Esophagus squamous epithelium (tissue), 5 donors: ENCODE measurements around the gene KCNQ1. TPM values are rescaled to one million over a fixed set of nuclear protein-coding genes. Genes with fewer than 3 reads are reported as not detected.

Experiments used
- DNase-seq: peaks from one replicate; lab custom pipeline; 2025; lab: John Stamatoyannopoulos, UW
- H3K27ac ChIP-seq, 4 donors: fragments of 200-600 bp; sonication (generic); one replicate each; pipeline ENCODE4 v1.5.1; 2016 to 2019; ENCODE audit warnings: mild to moderate bottlenecking in 1 of 4
- H3K27me3 ChIP-seq, 4 donors: fragments of 200-600 bp; sonication (generic); 1 replicate in 3 of 4; 2 replicates in 1 of 4; pipeline versions ENCODE4 v1.5.1 to v1.6.0; 2017 to 2021; ENCODE audit warnings: antibody characterized with exemption in 1 of 4
- H3K36me3 ChIP-seq, 3 donors: fragments of 200-600 bp; sonication (generic); one replicate each; pipeline ENCODE4 v1.5.1; 2016 to 2019
- H3K4me1 ChIP-seq, 3 donors: fragments of 200-600 bp; sonication (generic); one replicate each; pipeline ENCODE4 v1.5.1; 2017 to 2019
- H3K4me3 ChIP-seq, 4 donors: fragments of 200-600 bp; sonication (generic); 1 replicate in 3 of 4; 2 replicates in 1 of 4; pipeline ENCODE4 v1.5.1; 2016 to 2019; ENCODE audit warnings: mild to moderate bottlenecking in 2 of 4, moderate library complexity in 1 of 4
- H3K9me3 ChIP-seq, 3 donors: fragments of 200-600 bp; sonication (generic); one replicate each; pipeline ENCODE4 v1.5.1; 2016 to 2019
- CTCF ChIP-seq, 6 experiments: fragments of 450-650 bp in 4 of 6; fragments of 200-600 bp in 2 of 6; sonication (generic) in 2 of 6; IDR thresholded peaks; one replicate each; pipeline ENCODE4 v1.5.1; 2016 to 2019; ENCODE audit warnings: antibody characterized with exemption in 6 of 6, mild to moderate bottlenecking in 4 of 6, moderate library complexity in 4 of 6
- POLR2A ChIP-seq, 4 donors: fragments of 450-650 bp; IDR thresholded peaks; one replicate each; pipeline ENCODE4 v1.6.1; 2017; ENCODE audit warnings: antibody characterized with exemption in 4 of 4, mild to moderate bottlenecking in 4 of 4, moderate library complexity in 3 of 4
- WGBS, 2 donors: methylation state at CpG; one replicate each; pipeline ENCODE4 v1.1.5; 2018; 5-methylcytosine and 5-hydroxymethylcytosine counted together
- intact Hi-C: fragments of 100-400 bp; cut with DNase I; formaldehyde crosslinking; loops from one replicate; pipeline ENCODE4 v1.15.0; 2022
- total RNA-seq, 4 donors: library from RNA; depleted of rRNA; stranded (reverse); fragments of >200 nt; gene quantifications; one replicate each; pipeline ENCODE4 v1.1.0, GENCODE V29; 2016
- donor health status: DM: yes; HTN: yes; CAD: no.

Gene KCNQ1
- total RNA-seq, 4 donors from 2014 or later, result 0.61 to 3.1 (median 0.72) TPM

DNA sequence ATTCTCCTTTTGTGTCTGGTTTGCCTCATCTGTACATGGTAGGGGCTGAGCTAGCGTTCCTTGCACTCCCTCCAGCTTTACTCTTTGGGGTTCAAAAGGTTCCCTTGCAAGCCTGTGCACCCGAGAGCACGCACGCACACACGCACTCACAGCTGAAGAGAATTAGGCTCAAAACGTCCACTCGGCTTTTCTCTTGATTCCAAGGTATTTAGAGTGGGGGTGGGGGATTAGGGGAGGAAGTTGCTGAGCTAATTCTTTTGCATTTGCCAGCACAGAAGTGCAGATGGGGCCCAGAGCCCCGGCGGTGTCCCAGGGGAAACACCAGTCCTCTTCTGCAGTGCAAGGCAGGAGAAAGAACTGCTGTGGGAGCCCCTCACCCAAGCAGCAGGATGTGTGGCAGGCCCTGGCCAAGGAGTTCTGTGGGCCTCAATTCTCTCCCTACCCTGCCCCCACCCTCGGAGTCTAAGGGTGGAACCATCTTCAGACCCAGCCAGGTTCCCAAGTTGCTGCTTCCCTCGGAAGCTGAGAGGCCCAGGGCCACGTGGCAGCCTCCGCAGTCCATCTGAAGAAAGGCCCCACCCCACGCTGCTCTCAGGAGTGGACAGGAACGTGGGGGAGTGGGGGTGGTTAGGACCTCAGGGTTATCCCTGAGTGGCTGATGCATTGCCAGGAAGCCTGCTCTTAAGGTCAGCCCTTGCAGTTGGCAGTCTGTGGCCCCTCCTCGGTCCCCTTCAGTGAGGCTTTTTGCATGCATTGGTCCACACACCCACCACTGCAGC is 258.7 kb downstream of the KCNQ1 start:
- no peak for DNase-seq
- intact Hi-C loops, result no loop called here
- Histone ChIP-seq H3K9me3 (peaks cover 0 to 5% (median 0%) of the 10 kb centered on the region in 3 donors), H3K4me3 (no peak overlapping the region), H3K4me1 (peaks cover 0 to 28% (median 3%) of the 10 kb centered on the region in 3 donors), H3K36me3 (no peaks in the 10 kb centered on the region), H3K27ac (no peak overlapping the region), H3K27me3 (no peaks in the 10 kb centered on the region)
- TF ChIP-seq CTCF (IDR thresholded peaks at IDR 0.05) (no peak), POLR2A (IDR thresholded peaks at IDR 0.05) (no peak)
- 56 to 62% methylated on average over 6 to 15 of the region's 16 CpGs for WGBS, 2 donors

- 92% methylated on average over 5 to 6 of the region's 6 CpGs for WGBS, 2 donors
- H3K4me1 ChIP-seq, result peaks cover 0 to 31% (median 5%) of the 10 kb centered on the region in 3 donors
- no peaks in the 10 kb centered on the region for H3K36me3 ChIP-seq
- H3K27me3 ChIP-seq, result no peaks in the 10 kb centered on the region
- intact Hi-C loops, result no loop called here
- H3K27ac ChIP-seq, result no peak overlapping the region
- no peak for DNase-seq
- H3K4me3 ChIP-seq, result no peak overlapping the region
- H3K9me3 ChIP-seq, result peaks cover 0 to 5% (median 0%) of the 10 kb centered on the region in 3 donors
- TF ChIP-seq POLR2A (IDR thresholded peaks at IDR 0.05) (no peak), CTCF (IDR thresholded peaks at IDR 0.05) (no peak)
Measured at GRCh38 chr11:2704356-2704755, 259.5 kb downstream of the KCNQ1 start.

- intact Hi-C loops, result no loop called here
- TF ChIP-seq CTCF (IDR thresholded peaks at IDR 0.05), result no peak
- no peak for TF ChIP-seq POLR2A (IDR thresholded peaks at IDR 0.05)
- peaks cover 0 to 5% (median 0%) of the 10 kb centered on the region in 3 donors for H3K9me3 ChIP-seq
Measured at GRCh38 chr11:2704896-2705606, 260.2 kb downstream of the KCNQ1 start.

GRCh38 chr11:2706321-2706720 is 261.5 kb downstream of the KCNQ1 start:
- no peak overlapping the region for H3K4me3 ChIP-seq
- no peaks in the 10 kb centered on the region for H3K27me3 ChIP-seq
- H3K27ac ChIP-seq, result no peak overlapping the region
- TF ChIP-seq CTCF (IDR thresholded peaks at IDR 0.05) (no peak), POLR2A (IDR thresholded peaks at IDR 0.05) (no peak)
- no peaks in the 10 kb centered on the region for H3K36me3 ChIP-seq
- 83% methylated on average over 1 of the region's 1 CpG; no CpG with 5 or more reads in 1 of the 2 donors for WGBS, 2 donors
- peaks cover 0 to 24% (median 5%) of the 10 kb centered on the region in 3 donors for H3K4me1 ChIP-seq
- H3K9me3 ChIP-seq, result peaks cover 0 to 5% (median 0%) of the 10 kb centered on the region in 3 donors
- intact Hi-C loops, result no loop called here
- no peak for DNase-seq

More at GRCh38 chr11:2704896-2705606, 260.2 kb downstream of the KCNQ1 start:
- no peak overlapping the region for H3K4me3 ChIP-seq
- H3K27me3 ChIP-seq, result no peaks in the 10 kb centered on the region
- DNase-seq, result no peak
- H3K36me3 ChIP-seq, result no peaks in the 10 kb centered on the region
- H3K4me1 ChIP-seq, result peaks cover 0 to 34% (median 5%) of the 10 kb centered on the region in 3 donors
- WGBS, 2 donors, result 79 to 83% methylated on average over 7 to 8 of the region's 14 CpGs
- H3K27ac ChIP-seq, result no peak overlapping the region

- Histone ChIP-seq H3K27ac (peak overlapping the region in 2 of 4 donors; percentile 21 to 51), H3K36me3 (no peaks in the 10 kb centered on the region), H3K4me3 (no peak overlapping the region), H3K4me1 (peaks cover 0 to 24% (median 5%) of the 10 kb centered on the region in 3 donors), H3K9me3 (peaks cover 0 to 5% (median 0%) of the 10 kb centered on the region in 3 donors), H3K27me3 (no peaks in the 10 kb centered on the region)
- TF ChIP-seq CTCF (IDR thresholded peaks at IDR 0.05) (no peak), POLR2A (IDR thresholded peaks at IDR 0.05) (no peak)
- no peak for DNase-seq
- intact Hi-C loops, result no loop called here
- 80 to 82% methylated on average over 1 to 3 of the region's 7 CpGs for WGBS, 2 donors
Measured at GRCh38 chr11:2707736-2708135, 262.9 kb downstream of the KCNQ1 start.
